GM19328 (cell line): ENCODE measurements around the gene ZNF689.
"Not testable (repeated sequence)": the region's sequence is repeated elsewhere in the genome, so short reads cannot be mapped to it uniquely, and the experiment has no call there.

Source experiments
- ATAC-seq: cut with Tn5 transposase; IDR thresholded peaks from one replicate; pipeline ENCODE4 v1.9.1; 2021; ENCODE audit warnings: mild to moderate bottlenecking, moderate library complexity; ENCODE audit not compliant: unreplicated experiment

ZNF689 gene

GRCh38 chr16:30601966-30602365 lies 8.2 kb downstream of the ZNF689 start:
- ATAC-seq: no peak

GRCh38 chr16:30600929-30601328 lies 9.3 kb downstream of the ZNF689 start:
- no peak for ATAC-seq

GRCh38 chr16:30600215-30600614 lies 10.0 kb downstream of the ZNF689 start:
- ATAC-seq: no peak

- ATAC-seq: no peak
Observed at GRCh38 chr16:30592871-30593270, 17.3 kb downstream of the ZNF689 start.

GRCh38 chr16:30590869-30591268 lies 19.3 kb downstream of the ZNF689 start:
- not testable (repeated sequence) for ATAC-seq

- ATAC-seq: not testable (repeated sequence)
Observed at GRCh38 chr16:30589582-30589981, 20.6 kb downstream of the ZNF689 start.

- no peak for ATAC-seq
Observed at GRCh38 chr16:30588651-30589050, 21.5 kb downstream of the ZNF689 start.

GRCh38 chr16:30585400-30586191 lies 24.6 kb downstream of the ZNF689 start, which contains the start of gene ZNF785:
ZNF785 (minus strand) TSS chr16:30585697; CDS start chr16:30585611, 86 bp downstream.
- peak; percentile 91 for ATAC-seq

GRCh38 chr16:30585022-30585399 lies 25.2 kb downstream of the ZNF689 start:
- no peak for ATAC-seq

- ATAC-seq: no peak
Observed at GRCh38 chr16:30582611-30583340, 27.4 kb downstream of the ZNF689 start.

GRCh38 chr16:30581457-30581856 lies 28.7 kb downstream of the ZNF689 start:
- ATAC-seq: no peak

GRCh38 chr16:30574678-30575077 lies 35.5 kb downstream of the ZNF689 start:
- ATAC-seq: no peak

GRCh38 chr16:30571445-30572322 lies 38.5 kb downstream of the ZNF689 start, which contains the start of gene ZNF688:
ZNF688 (minus strand) TSS chr16:30571714; CDS start chr16:30571629, 85 bp downstream.
- peak; percentile 71 for ATAC-seq

GRCh38 chr16:30570636-30571444 lies 39.3 kb downstream of the ZNF689 start:
- no peak for ATAC-seq

GRCh38 chr16:30569746-30570635 lies 40.2 kb downstream of the ZNF689 start:
- ATAC-seq: no peak

- ATAC-seq: no peak
Observed at GRCh38 chr16:30569281-30569680, 40.9 kb downstream of the ZNF689 start.

- no peak for ATAC-seq
Observed at GRCh38 chr16:30567991-30568638, 42.1 kb downstream of the ZNF689 start.

- no peak for ATAC-seq
Observed at GRCh38 chr16:30567160-30567990, 42.8 kb downstream of the ZNF689 start.
